Measurements from ENCODE around the gene SMC1B.
"Not testable (repeated sequence)": the region's sequence is repeated elsewhere in the genome, so short reads cannot be mapped to it uniquely, and the experiment has no call there.

SMC1B gene

DNA sequence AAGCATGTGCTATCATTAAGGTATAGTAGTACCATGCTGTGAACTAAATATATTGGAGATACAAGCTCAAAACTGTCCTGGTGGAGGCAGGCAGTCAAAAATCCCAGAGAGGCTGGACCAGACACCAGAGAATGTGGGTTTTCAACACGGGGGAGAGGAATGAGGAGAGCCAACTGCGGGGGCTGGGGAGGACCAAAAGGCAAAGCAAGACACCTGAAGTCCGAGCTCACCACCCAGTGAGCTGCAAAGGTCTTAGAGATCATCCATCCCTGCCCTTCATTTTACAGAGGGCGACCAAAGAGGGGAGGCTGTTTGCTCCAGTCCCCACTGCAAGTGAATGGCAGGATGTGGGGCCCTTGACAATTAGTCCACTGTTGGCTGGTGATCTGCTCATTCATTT lies 10.1 kb upstream of the SMC1B start:
- in situ Hi-C loops (cut with MboI; ENCODE audit: low pct_unique_long_range_greater_than_20kb, low sequenced_read_pairs): no loop called here
- DNase-seq: no peak

DNA sequence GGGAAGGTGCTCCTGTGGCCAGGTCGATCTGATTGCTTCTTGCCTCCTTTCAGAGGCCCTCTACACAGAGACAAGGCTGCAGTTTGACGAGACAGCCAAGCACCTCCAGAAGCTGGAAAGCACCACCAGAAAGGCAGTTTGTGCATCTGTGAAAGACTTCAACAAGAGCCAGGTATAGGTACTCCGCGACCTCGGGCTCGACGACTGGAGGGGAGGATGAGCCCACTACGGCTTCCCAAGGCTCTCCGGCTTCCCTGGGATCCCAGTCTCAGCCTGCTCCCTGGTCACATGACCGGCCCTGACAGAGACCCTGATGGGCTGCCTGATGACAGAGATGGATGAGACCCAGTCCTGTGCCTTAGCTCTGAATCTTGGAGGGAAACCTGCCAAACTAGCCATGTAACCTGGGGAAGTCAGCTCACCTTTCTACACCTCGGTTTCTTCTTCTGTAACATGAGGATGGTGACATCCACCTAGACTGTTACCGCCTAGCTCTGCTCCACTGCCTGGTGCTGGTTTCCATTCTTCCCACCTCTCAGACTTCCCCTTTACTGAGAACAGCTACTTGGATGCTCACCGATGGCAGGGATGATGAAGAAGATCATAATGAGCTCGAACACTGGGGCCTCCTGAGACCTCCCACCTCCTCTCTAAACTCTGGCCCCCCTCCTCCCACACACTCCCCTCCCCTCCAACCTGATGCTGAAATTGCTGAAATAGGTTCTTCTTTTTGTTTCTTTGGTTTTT lies 9.0 kb upstream of the SMC1B start:
- in situ Hi-C loops (cut with MboI; ENCODE audit: low pct_unique_long_range_greater_than_20kb, low sequenced_read_pairs): no loop called here
- DNase-seq: no peak

- DNase-seq: no peak
- in situ Hi-C loops (cut with MboI; ENCODE audit: low pct_unique_long_range_greater_than_20kb, low sequenced_read_pairs): no loop called here
Observed at GRCh38 chr22:45421349-45422055, 8.1 kb upstream of the SMC1B start.

DNA sequence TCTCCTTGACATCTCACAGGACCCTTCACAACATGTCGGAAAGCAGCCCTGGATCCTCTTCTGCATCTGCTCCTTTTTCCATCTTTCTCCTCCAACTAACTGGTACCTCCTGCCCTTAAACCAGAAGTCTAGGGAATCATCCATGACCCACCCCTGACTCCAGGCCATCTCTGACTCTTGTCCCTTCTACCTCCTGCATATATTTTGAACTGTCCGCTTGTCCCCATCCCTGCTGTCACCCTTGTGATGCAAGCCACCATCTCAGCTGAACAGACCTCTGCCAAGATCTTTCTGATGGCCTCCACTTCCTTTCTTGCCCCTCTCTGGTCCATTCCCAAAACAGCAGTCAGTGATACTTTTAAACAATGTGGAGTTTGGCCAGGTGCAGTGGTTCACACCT lies 7.1 kb upstream of the SMC1B start:
- in situ Hi-C loops (cut with MboI; ENCODE audit: low pct_unique_long_range_greater_than_20kb, low sequenced_read_pairs): no loop called here
- DNase-seq: no peak

GRCh38 chr22:45420011-45420410 lies 6.6 kb upstream of the SMC1B start:
- in situ Hi-C loops (cut with MboI; ENCODE audit: low pct_unique_long_range_greater_than_20kb, low sequenced_read_pairs): no loop called here
- no peak for DNase-seq

DNA sequence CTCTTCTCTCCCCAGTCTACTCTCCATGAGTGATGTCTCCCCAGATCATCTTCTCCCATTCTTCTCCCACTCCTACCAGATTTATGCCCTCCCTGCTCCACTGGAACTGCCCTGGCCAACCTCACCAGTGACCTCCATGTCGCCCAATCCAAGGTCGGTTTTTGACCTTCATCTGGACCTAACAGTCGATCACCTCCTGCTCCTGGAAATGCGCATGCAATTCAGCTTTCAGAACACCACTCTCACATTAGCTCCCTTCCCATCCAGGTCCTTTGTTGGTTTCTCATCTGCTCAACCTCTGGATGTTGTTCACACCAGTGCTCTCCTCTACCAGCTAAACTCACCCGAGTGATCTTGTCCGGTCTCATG lies 5.4 kb upstream of the SMC1B start:
- in situ Hi-C loops (cut with MboI; ENCODE audit: low pct_unique_long_range_greater_than_20kb, low sequenced_read_pairs): no loop called here

GRCh38 chr22:45418056-45418769 lies 4.8 kb upstream of the SMC1B start:
- in situ Hi-C loops (cut with MboI; ENCODE audit: low pct_unique_long_range_greater_than_20kb, low sequenced_read_pairs): no loop called here

More for the DNA sequence above, 5.4 kb upstream of the SMC1B start:
- no peak for DNase-seq

GRCh38 chr22:45413013-45413367 lies 409 bp downstream of the SMC1B start:
- DNase-seq: no peak
- in situ Hi-C loops (cut with MboI; ENCODE audit: low pct_unique_long_range_greater_than_20kb, low sequenced_read_pairs): no loop called here

More at GRCh38 chr22:45418056-45418769, 4.8 kb upstream of the SMC1B start:
- no peak for DNase-seq

DNA sequence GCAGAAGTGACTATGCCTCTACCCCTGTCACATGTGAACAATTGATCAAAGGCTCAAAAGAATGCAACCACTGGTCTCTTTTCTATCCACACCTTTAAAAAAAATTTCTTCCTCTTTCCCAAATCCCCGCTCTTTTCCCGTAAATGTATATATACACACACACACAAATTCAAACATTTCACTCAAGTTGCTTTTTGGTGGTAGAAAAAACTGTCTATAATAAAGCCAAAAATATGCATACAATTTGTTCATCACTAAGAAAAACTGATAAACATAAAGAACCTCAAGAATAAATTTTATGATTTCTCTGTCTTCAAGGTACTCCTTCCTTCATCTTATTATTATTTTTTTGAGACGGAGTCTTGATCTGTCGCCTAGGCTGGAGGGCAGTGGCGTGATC lies 5.6 kb downstream of the SMC1B start:
- in situ Hi-C loops (cut with MboI; ENCODE audit: low pct_unique_long_range_greater_than_20kb, low sequenced_read_pairs): no loop called here
- no peak for DNase-seq

DNA sequence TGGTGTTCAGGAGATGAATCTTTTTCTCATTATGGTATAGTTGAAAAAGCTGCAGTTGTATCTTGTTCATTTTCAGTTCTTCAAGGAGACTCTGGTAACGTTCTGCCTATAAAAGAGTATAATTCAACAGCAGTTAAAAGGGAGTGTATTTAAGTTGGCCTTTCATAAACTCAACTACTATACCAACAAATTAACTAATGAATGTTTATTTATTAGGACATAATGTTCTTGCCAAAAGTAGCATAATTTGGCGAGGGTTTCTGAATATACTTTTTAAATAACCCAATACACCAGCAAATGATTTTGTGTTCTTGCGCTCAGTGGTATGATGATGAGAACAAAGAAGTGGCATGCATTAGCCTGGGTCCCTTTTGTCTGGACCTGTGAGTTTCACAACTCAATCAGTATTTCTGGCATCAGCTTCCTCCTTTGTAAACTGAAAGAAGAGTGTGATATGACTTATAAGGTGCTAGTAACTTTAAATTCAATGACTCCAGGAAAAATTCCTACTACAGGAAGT lies 10.9 kb downstream of the SMC1B start:
- in situ Hi-C loops (cut with MboI; ENCODE audit: low pct_unique_long_range_greater_than_20kb, low sequenced_read_pairs): no loop called here
- DNase-seq: no peak

GRCh38 chr22:45399712-45400445 lies 13.5 kb downstream of the SMC1B start:
- in situ Hi-C loops (cut with MboI; ENCODE audit: low pct_unique_long_range_greater_than_20kb, low sequenced_read_pairs): no loop called here
- DNase-seq: no peak

DNA sequence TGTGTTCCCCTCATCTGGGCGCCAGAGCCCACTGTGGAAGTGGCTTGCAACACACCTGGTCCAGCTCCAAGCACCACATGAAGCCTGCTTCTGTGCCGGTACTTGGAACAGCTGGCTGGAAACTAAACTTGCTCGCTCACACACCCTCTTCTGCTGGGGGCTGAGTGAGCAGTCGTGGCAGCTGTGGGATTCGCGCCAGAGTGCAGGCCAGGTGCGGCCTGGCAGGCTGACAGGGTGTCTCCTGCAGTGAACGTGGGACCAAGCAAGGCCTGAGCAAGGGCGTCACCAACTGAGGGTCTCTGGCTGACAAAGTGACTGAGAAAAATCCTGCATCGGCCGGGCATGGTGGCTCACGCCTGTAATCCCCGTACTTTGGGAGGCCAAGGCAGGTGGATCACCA lies 15.2 kb downstream of the SMC1B start:
- in situ Hi-C loops (cut with MboI; ENCODE audit: low pct_unique_long_range_greater_than_20kb, low sequenced_read_pairs): no loop called here
- DNase-seq: no peak

DNA sequence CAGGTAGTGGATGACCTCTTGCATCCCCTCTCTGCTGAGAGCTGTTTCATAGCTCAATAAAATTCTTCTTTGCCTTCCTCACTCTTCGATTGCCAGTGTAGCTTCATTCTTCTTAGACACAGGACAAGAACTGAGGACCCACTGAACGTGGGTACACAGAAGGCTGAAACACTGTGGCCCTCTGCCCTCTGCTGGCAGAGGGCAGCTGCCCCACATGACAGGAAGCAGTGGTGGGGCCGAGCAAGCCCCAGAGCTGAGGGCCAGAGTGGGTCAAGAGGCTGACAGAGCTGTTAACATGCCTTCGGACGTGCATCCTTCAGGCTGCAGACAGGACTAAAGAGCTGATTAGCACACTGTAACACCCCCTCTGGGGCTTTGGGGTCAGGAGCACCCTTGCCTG lies 15.6 kb downstream of the SMC1B start:
- in situ Hi-C loops (cut with MboI; ENCODE audit: low pct_unique_long_range_greater_than_20kb, low sequenced_read_pairs): no loop called here
- no peak for DNase-seq

DNA sequence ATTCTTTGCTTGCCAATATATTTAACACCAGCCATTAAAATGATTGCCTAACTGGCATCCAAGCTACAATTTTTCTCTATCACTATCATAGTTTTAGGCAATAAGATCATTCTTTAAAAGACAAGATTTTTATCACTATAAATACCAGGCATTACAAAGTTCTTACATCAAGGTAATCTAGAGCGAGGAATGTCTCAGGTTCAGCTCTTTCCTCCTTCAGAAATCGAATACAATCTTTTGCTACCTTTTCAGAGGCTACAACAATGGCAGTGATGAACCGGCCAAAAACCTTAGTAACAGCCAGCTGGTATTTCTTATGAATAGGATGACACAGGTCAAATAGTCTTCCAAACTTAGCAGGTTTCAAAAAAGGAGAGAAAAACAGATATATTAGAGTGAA lies 23.9 kb downstream of the SMC1B start:
- in situ Hi-C loops (cut with MboI; ENCODE audit: low pct_unique_long_range_greater_than_20kb, low sequenced_read_pairs): no loop called here
- DNase-seq: no peak

DNA sequence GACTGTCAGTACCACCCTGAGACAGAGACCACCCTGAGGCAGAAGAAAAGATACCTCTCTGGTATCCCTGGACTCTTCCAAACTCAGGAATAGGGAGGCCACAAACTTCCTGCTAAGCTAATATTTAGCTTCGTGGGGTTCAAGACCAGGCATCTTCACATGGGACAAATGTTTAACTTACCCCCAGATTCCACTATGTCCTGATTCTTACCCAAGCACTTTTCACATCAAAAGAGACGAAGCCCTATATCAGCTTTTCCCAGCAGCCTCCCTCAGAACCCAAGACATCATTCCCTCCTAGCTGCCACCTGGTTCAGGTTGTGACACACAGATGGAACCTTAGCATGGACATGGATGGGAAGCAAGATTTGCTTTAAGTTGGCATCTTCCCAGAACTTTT lies 32.1 kb downstream of the SMC1B start:
- in situ Hi-C loops (cut with MboI; ENCODE audit: low pct_unique_long_range_greater_than_20kb, low sequenced_read_pairs): no loop called here
- DNase-seq: no peak

DNA sequence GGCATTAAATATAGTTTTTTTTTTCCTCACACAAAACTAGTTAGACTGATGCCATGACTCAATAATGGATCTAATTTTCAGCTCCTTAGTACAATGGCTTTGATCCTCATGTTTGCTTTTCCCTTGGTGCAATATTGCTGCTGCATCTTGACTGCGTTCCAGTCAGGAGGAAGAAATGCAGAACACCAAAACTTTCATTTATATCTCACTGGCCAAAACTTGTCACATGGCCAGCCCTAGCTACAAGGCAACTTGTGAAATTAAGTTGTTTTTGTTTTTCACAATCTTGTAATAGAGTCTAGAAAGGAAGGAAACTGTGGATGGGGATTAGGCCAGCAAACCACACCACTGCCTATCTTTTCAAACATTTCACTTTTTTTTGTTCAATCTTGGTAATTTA lies 36.7 kb downstream of the SMC1B start:
- no peak for DNase-seq
- in situ Hi-C loops (cut with MboI; ENCODE audit: low pct_unique_long_range_greater_than_20kb, low sequenced_read_pairs): no loop called here

DNA sequence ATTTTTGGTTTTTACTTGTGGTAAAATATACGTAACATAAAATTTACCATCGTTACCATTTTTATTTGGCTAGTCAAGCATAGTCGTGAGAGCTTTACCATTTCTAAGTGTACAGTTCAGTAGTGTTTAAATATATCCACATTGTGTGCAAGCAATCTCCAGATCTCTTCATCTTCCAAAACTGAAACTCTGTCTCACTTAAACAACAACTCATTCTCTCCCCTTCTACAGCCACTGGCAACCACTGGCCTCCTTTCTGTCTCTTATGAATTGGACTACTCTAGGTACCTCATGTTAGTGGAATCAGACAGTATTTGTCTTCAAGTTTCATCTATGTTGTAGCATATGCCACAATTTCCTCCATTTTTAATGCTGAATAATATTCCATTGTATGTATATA lies 37.4 kb downstream of the SMC1B start:
- in situ Hi-C loops (cut with MboI; ENCODE audit: low pct_unique_long_range_greater_than_20kb, low sequenced_read_pairs): no loop called here
- no peak for DNase-seq

DNA sequence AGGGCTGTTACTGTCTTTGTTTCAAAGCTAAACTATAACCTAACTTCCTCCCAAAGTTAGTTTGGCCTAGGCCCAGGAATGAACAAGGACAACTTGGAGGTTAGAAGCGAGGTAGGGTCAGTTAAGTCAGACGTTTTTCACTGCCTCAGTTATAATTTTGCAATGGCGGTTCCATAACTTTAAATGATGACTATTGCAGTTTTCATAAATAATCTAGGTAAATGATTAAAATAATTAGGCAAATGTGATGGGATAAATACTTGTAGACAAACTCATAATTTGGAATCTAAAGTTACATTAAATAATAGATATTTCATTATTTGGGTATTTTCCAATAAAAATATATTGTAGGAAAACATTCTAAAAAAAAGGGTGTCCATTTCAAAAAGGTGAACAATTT lies 39.8 kb downstream of the SMC1B start:
- DNase-seq; in situ Hi-C loops (cut with MboI; ENCODE audit: low pct_unique_long_range_greater_than_20kb, low sequenced_read_pairs): not testable (repeated sequence)

DNA sequence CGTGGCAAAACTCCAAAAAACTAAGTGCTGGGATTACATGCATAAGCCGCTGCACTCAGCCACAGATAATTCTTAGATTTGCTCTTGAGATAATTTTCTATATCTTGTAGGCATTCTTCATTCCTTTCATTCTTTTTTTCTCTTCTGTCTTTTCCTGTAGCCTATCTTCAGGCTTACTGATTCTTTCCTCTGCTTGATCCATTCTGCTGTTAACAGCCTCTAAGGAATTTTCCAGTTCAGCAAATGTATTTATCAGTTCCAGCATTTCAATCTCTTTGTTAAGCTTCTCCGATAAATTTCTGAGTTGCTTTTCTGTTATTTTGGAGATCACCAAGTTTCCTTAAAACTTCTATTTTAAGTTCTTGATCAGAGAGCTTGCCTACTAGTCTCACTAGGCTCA lies 46.7 kb downstream of the SMC1B start:
- in situ Hi-C loops (cut with MboI; ENCODE audit: low pct_unique_long_range_greater_than_20kb, low sequenced_read_pairs): no loop called here
- no peak for DNase-seq

- no peak for DNase-seq
- in situ Hi-C loops (cut with MboI; ENCODE audit: low pct_unique_long_range_greater_than_20kb, low sequenced_read_pairs): no loop called here
Observed at GRCh38 chr22:45359627-45360026, 53.8 kb downstream of the SMC1B start.
